GM23248 (cell line): Measurements from ENCODE around the gene UPK3B.
"Not testable (repeated sequence)": the region's sequence is repeated elsewhere in the genome, so short reads cannot be mapped to it uniquely, and the experiment has no call there.

Experiments
- EZH2 ChIP-seq: fragments of 200-600 bp; sonication (generic); IDR thresholded peaks from 2 replicates; pipeline ENCODE4 v1.6.1; 2018; ENCODE audit warnings: antibody characterized with exemption, mild to moderate bottlenecking; ENCODE audit not compliant: insufficient read depth, poor library complexity, severe bottlenecking
- EZH2phosphoT487 ChIP-seq: fragments of 200-600 bp; sonication (generic); IDR thresholded peaks from 2 replicates; pipeline ENCODE4 v1.6.1; 2018; ENCODE audit warnings: antibody characterized with exemption, moderate library complexity, mild to moderate bottlenecking, low read depth; ENCODE audit not compliant: insufficient read depth

GRCh38 chr7:76480403-76481253 lies 29.7 kb upstream of the UPK3B start:
- TF ChIP-seq EZH2, EZH2phosphoT487: not testable (repeated sequence)
